Panc1 (cell line): Measurements from ENCODE around the gene DIDO1. TPM values are rescaled to one million over a fixed set of nuclear protein-coding genes. Genes with fewer than 3 reads are reported as not detected.

Source experiments
- ATAC-seq: fragments of 200-7000 bp; cut with Tn5 transposase; 2 replicates; pipeline ENCODE4 v1.9.1; 2020; ENCODE audit warnings: mild to moderate bottlenecking, moderate library complexity
- BruUV-seq: library from RNA; stranded (reverse); fragments of 400-500 nt; replicated peaks from 2 replicates; lab custom pipeline; 2021; lab: Mats Ljungman, UMichigan
- CTCF ChIA-PET: fragments of 300-600 bp; sonication (Branson Sonifier 250); formaldehyde crosslinking; loops from one replicate; lab custom pipeline; 2022; ENCODE audit warnings: antibody characterized with exemption; lab: Charles Lee
- POLR2A ChIA-PET: fragments of 300-600 bp; sonication (Branson Sonifier 250); formaldehyde crosslinking; loops from one replicate; lab custom pipeline; 2022; ENCODE audit warnings: antibody characterized with exemption; lab: Charles Lee
- DNase-seq: peaks from one replicate; pipeline ENCODE4 v3.0.0-alpha.2; 2010; ENCODE audit warnings: low read depth, low spot score
- H3K27ac ChIP-seq: 2 replicates; pipeline ENCODE4 v1.5.1; 2011; ENCODE audit warnings: mild to moderate bottlenecking, low read length, inconsistent platforms
- H3K27me3 ChIP-seq: fragments of 200-500 bp; sonication (Bioruptor generic); 2 replicates; pipeline ENCODE4 v1.6.0; 2014; ENCODE audit warnings: low read length, inconsistent platforms; ENCODE audit not compliant: control insufficient read depth, insufficient read depth
- H3K36me3 ChIP-seq: fragments of 200-500 bp; sonication (Bioruptor generic); 2 replicates; pipeline ENCODE4 v1.5.1; 2014; ENCODE audit warnings: inconsistent platforms, mild to moderate bottlenecking, low read length, moderate library complexity; ENCODE audit not compliant: control insufficient read depth, insufficient read depth
- H3K4me1 ChIP-seq: 2 replicates; pipeline ENCODE4 v1.5.1; 2011; ENCODE audit warnings: inconsistent platforms, mild to moderate bottlenecking, low read length, moderate library complexity; ENCODE audit not compliant: control insufficient read depth, insufficient read depth
- H3K4me3 ChIP-seq, 2 experiments: 2 replicates each; pipeline ENCODE4 v1.5.1; 2011 to 2012; ENCODE audit warnings: low read depth in 2 of 2, low read length in 2 of 2, mild to moderate bottlenecking in 2 of 2, inconsistent platforms in 1 of 2, moderate library complexity in 1 of 2
- H3K9me3 ChIP-seq: fragments of 200-500 bp; sonication (Bioruptor generic); 2 replicates; pipeline ENCODE4 v1.5.1; 2014; ENCODE audit warnings: low read depth, mild to moderate bottlenecking, inconsistent platforms, low read length, moderate library complexity; ENCODE audit not compliant: control insufficient read depth, insufficient read depth
- POLR2AphosphoS5 ChIP-seq: IDR thresholded peaks from 2 replicates; pipeline ENCODE4 v1.6.1; 2012; ENCODE audit warnings: mild to moderate bottlenecking, low read depth, low read length, moderate library complexity
- SIN3A ChIP-seq: IDR thresholded peaks from 2 replicates; pipeline ENCODE4 v1.6.1; 2012; ENCODE audit warnings: low read depth, mild to moderate bottlenecking, low read length, moderate library complexity, borderline replicate concordance; ENCODE audit not compliant: insufficient read depth
- TCF7L2 ChIP-seq: IDR thresholded peaks from 2 replicates; pipeline ENCODE4 v1.6.1; 2011; ENCODE audit warnings: mild to moderate bottlenecking, low read depth, low read length, inconsistent platforms
- in situ Hi-C: cut with HindIII; loops from 2 replicates; pipeline ENCODE4 v1.10.0; 2016; ENCODE audit warnings: low sequenced_read_pairs, low pct_unique_long_range_greater_than_20kb
- intact Hi-C: fragments of 100-400 bp; cut with micrococcal nuclease; formaldehyde crosslinking; loops from one replicate; pipeline ENCODE4 v1.10.0; 2022; ENCODE audit not compliant: unreplicated experiment
- total RNA-seq: library from RNA; stranded (reverse); gene quantifications from one replicate; pipeline ENCODE4 v1.2.1, GENCODE V29; 2021; ENCODE audit not compliant: unreplicated experiment
- TF ChIP-seq, protein P1 (sequence below): fragments of 450-650 bp; IDR thresholded peaks from 2 replicates; pipeline ENCODE4 v1.5.1; 2017; ENCODE audit warnings: mild to moderate bottlenecking
- TF ChIP-seq, protein P2 (sequence below), 2 experiments: IDR thresholded peaks; 2 replicates each; pipeline ENCODE4 v1.6.1; 2011 to 2012; ENCODE audit warnings: low read depth in 2 of 2, control low read depth in 1 of 2, low read length in 1 of 2, mild to moderate bottlenecking in 1 of 2, moderate library complexity in 1 of 2; ENCODE audit not compliant: insufficient read depth in 1 of 2

DIDO1 gene
- total RNA-seq, 1 experiment from 2014 or later, result 57.3 TPM

GRCh38 chr20:62832212-62832922 lies 93.9 kb downstream of the DIDO1 start:
- DNase-seq, result no peak
- Histone ChIP-seq H3K27me3 (no peaks in the 10 kb centered on the region), H3K4me3 (no peak overlapping the region), H3K4me1 (peaks cover 8% of the 10 kb centered on the region), H3K9me3 (no peaks in the 10 kb centered on the region), H3K36me3 (no peaks in the 10 kb centered on the region), H3K27ac (no peak overlapping the region)
- BruUV-seq, result no TSS peak
- in situ Hi-C loops, result no loop called here
- POLR2A ChIA-PET, result no interaction called here
- intact Hi-C loops, result no loop called here
- CTCF ChIA-PET, result no interaction called here
- ATAC-seq, result no peak
- no peak for TF ChIP-seq SIN3A
- TF ChIP-seq, protein P1, sequence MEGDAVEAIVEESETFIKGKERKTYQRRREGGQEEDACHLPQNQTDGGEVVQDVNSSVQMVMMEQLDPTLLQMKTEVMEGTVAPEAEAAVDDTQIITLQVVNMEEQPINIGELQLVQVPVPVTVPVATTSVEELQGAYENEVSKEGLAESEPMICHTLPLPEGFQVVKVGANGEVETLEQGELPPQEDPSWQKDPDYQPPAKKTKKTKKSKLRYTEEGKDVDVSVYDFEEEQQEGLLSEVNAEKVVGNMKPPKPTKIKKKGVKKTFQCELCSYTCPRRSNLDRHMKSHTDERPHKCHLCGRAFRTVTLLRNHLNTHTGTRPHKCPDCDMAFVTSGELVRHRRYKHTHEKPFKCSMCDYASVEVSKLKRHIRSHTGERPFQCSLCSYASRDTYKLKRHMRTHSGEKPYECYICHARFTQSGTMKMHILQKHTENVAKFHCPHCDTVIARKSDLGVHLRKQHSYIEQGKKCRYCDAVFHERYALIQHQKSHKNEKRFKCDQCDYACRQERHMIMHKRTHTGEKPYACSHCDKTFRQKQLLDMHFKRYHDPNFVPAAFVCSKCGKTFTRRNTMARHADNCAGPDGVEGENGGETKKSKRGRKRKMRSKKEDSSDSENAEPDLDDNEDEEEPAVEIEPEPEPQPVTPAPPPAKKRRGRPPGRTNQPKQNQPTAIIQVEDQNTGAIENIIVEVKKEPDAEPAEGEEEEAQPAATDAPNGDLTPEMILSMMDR, result no peak
- TF ChIP-seq, protein P2, sequence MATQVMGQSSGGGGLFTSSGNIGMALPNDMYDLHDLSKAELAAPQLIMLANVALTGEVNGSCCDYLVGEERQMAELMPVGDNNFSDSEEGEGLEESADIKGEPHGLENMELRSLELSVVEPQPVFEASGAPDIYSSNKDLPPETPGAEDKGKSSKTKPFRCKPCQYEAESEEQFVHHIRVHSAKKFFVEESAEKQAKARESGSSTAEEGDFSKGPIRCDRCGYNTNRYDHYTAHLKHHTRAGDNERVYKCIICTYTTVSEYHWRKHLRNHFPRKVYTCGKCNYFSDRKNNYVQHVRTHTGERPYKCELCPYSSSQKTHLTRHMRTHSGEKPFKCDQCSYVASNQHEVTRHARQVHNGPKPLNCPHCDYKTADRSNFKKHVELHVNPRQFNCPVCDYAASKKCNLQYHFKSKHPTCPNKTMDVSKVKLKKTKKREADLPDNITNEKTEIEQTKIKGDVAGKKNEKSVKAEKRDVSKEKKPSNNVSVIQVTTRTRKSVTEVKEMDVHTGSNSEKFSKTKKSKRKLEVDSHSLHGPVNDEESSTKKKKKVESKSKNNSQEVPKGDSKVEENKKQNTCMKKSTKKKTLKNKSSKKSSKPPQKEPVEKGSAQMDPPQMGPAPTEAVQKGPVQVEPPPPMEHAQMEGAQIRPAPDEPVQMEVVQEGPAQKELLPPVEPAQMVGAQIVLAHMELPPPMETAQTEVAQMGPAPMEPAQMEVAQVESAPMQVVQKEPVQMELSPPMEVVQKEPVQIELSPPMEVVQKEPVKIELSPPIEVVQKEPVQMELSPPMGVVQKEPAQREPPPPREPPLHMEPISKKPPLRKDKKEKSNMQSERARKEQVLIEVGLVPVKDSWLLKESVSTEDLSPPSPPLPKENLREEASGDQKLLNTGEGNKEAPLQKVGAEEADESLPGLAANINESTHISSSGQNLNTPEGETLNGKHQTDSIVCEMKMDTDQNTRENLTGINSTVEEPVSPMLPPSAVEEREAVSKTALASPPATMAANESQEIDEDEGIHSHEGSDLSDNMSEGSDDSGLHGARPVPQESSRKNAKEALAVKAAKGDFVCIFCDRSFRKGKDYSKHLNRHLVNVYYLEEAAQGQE (IDR thresholded peaks at IDR 0.05; ENCODE audit: insufficient read depth in 1 of 2, low read depth in 2 of 2, low read length in 1 of 2), result no peak
- TF ChIP-seq TCF7L2, result no peak
- TF ChIP-seq POLR2AphosphoS5, result no peak

DNA sequence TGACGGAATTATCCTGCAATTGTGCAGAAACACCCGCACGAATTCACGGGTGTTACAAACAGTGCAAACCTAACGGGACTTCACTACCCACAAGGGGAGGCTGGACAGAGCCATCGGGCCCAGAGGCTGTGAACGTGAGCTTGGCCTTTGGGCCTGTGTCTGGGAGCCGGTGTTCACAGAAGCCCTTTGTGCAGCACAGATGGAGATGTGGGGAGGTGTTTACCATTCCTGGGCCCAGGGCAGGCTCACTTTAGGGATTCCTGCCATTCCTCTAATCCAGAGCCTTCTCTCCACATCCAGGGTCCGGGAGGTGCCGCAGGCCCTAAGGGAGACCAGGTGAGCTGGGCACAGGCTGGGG lies 94.5 kb downstream of the DIDO1 start:
- intact Hi-C loops (no loop called here), in situ Hi-C loops (no loop called here)
- Histone ChIP-seq H3K9me3 (no peaks in the 10 kb centered on the region), H3K4me3 (no peak overlapping the region), H3K27me3 (no peaks in the 10 kb centered on the region), H3K4me1 (peaks cover 8% of the 10 kb centered on the region), H3K36me3 (no peaks in the 10 kb centered on the region), H3K27ac (no peak overlapping the region)
- CTCF ChIA-PET, result no interaction called here
- DNase-seq (no peak), ATAC-seq (peak; percentile 46)
- BruUV-seq, result no TSS peak
- POLR2A ChIA-PET, result no interaction called here
- no peak for TF ChIP-seq POLR2AphosphoS5
- TF ChIP-seq, protein P2 (IDR thresholded peaks at IDR 0.05; ENCODE audit: insufficient read depth in 1 of 2, low read depth in 2 of 2, low read length in 1 of 2), result no peak
